Endothelial cell of umbilical vein (primary cell): ENCODE data around the gene ADD1. TPM values are rescaled to one million over a fixed set of nuclear protein-coding genes. Genes with fewer than 3 reads are reported as not detected.
A peak's percentile ranks its signal among the peaks of the same experiment; 100 is the strongest.

Experiments
- BruUV-seq: library from RNA; stranded (reverse); fragments of 400-500 nt; replicated peaks from 2 replicates; lab custom pipeline; 2021; lab: Mats Ljungman, UMichigan
- CTCF ChIA-PET: fragments of 300-600, 350-600 bp; sonication (Branson Sonifier 250); formaldehyde crosslinking; loops from one replicate; lab custom pipeline; 2021; ENCODE audit warnings: antibody characterized with exemption, inconsistent platforms; lab: Charles Lee
- POLR2A ChIA-PET: fragments of 300-600, 350-600 bp; sonication (Branson Sonifier 250); formaldehyde crosslinking; loops from one replicate; lab custom pipeline; 2021; ENCODE audit warnings: antibody characterized with exemption, inconsistent platforms; lab: Charles Lee
- DNase-seq: peaks from one replicate; pipeline ENCODE4 v3.0.0-alpha.2; 2011; ENCODE audit warnings: low read depth, low spot score
- FAIRE-seq: peaks from 2 replicates; lab custom pipeline; 2011; peaks lifted over from hg19 to GRCh38; lab: Jason Lieb, UNC
- H2AFZ ChIP-seq: 2 replicates; pipeline ENCODE4 v1.6.0; 2012; ENCODE audit warnings: low read depth, low read length, control low read depth, inconsistent platforms
- H3K27ac ChIP-seq: 2 replicates; pipeline ENCODE4 v1.5.1; 2011; ENCODE audit warnings: low read depth, mild to moderate bottlenecking, control low read depth, low read length, moderate library complexity; ENCODE audit not compliant: insufficient read depth
- H3K27me3 ChIP-seq, 2 experiments: 2 replicates each; pipeline versions ENCODE4 v1.6.0 to v1.6.1; 2011; ENCODE audit warnings: low read length in 2 of 2, mixed read lengths in 1 of 2; ENCODE audit not compliant: control insufficient read depth in 2 of 2, insufficient read depth in 2 of 2
- H3K36me3 ChIP-seq, 2 experiments: 2 replicates in 1 of 2; 3 replicates in 1 of 2; pipeline ENCODE4 v1.5.1; 2011; ENCODE audit warnings: low read length in 2 of 2, mild to moderate bottlenecking in 1 of 2, moderate library complexity in 1 of 2; ENCODE audit not compliant: control insufficient read depth in 2 of 2, insufficient read depth in 2 of 2; ENCODE audit errors: extremely low read depth in 1 of 2
- H3K4me1 ChIP-seq: 3 replicates; pipeline ENCODE4 v1.5.1; 2011; ENCODE audit warnings: mild to moderate bottlenecking, low read length; ENCODE audit not compliant: control insufficient read depth, insufficient read depth; ENCODE audit errors: extremely low read depth
- H3K4me2 ChIP-seq: 2 replicates; pipeline ENCODE4 v1.6.1; 2011; ENCODE audit warnings: low read length, control low read depth, mixed read lengths; ENCODE audit not compliant: insufficient read depth
- H3K4me3 ChIP-seq, 3 experiments: fragments of 200-600 bp in 1 of 3; sonication (generic), shearing (Covaris generic) in 1 of 3; replicated peaks in 1 of 3; 2 replicates each; pipeline ENCODE4 v1.5.1; 2011 to 2016; ENCODE audit warnings: control low read depth in 3 of 3, low read length in 3 of 3, mild to moderate bottlenecking in 2 of 3, inconsistent platforms in 1 of 3, low read depth in 1 of 3, moderate library complexity in 1 of 3; ENCODE audit not compliant: insufficient read depth in 1 of 3
- H3K79me2 ChIP-seq: 2 replicates; pipeline ENCODE4 v1.6.0; 2012; ENCODE audit warnings: low read length, inconsistent platforms; ENCODE audit not compliant: control insufficient read depth, insufficient read depth
- H3K9ac ChIP-seq: replicated peaks from 2 replicates; pipeline ENCODE3; 2011; ENCODE audit warnings: low read length, control low read depth; ENCODE audit not compliant: insufficient read depth; ENCODE audit errors: extremely low read depth
- H3K9me1 ChIP-seq: replicated peaks from 3 replicates; pipeline ENCODE4 v1.6.0; 2011; ENCODE audit warnings: mild to moderate bottlenecking, low read length; ENCODE audit not compliant: control insufficient read depth, insufficient read depth; ENCODE audit errors: extremely low read depth
- H3K9me3 ChIP-seq: replicated peaks from 2 replicates; pipeline ENCODE4 v1.5.1; 2012; ENCODE audit warnings: low read length, inconsistent platforms; ENCODE audit not compliant: control insufficient read depth, insufficient read depth
- H4K20me1 ChIP-seq: replicated peaks from 2 replicates; pipeline ENCODE3; 2011; ENCODE audit warnings: mild to moderate bottlenecking, low read length; ENCODE audit not compliant: control insufficient read depth, insufficient read depth; ENCODE audit errors: extremely low read depth
- CTCF ChIP-seq, 2 donors: IDR thresholded peaks; 1 replicate in 1 of 2; 2 replicates in 1 of 2; pipeline ENCODE4 v1.5.1; 2011; ENCODE audit warnings: low read length in 2 of 2, mild to moderate bottlenecking in 2 of 2, moderate library complexity in 2 of 2, control low read depth in 1 of 2, inconsistent platforms in 1 of 2, low read depth in 1 of 2; ENCODE audit not compliant: insufficient read depth in 1 of 2; ENCODE audit errors: extremely low read depth in 1 of 2
- EZH2 ChIP-seq: IDR thresholded peaks from 2 replicates; pipeline ENCODE4 v1.6.1; 2012; ENCODE audit warnings: borderline replicate concordance, low read depth, mild to moderate bottlenecking, moderate library complexity, low read length, inconsistent platforms; ENCODE audit not compliant: severe bottlenecking
- FOS ChIP-seq: IDR thresholded peaks from 2 replicates; pipeline ENCODE4 v1.6.1; 2011; ENCODE audit warnings: mild to moderate bottlenecking, low read length, moderate library complexity, borderline replicate concordance; ENCODE audit not compliant: insufficient read depth
- GATA2 ChIP-seq: IDR thresholded peaks from 2 replicates; pipeline ENCODE4 v1.7.0; 2011; ENCODE audit warnings: low read depth, mild to moderate bottlenecking, moderate library complexity, mixed read lengths, low read length; ENCODE audit not compliant: insufficient read length, insufficient read depth
- JUN ChIP-seq: IDR thresholded peaks from 2 replicates; pipeline ENCODE4 v1.6.1; 2011; ENCODE audit warnings: borderline replicate concordance, low read depth; ENCODE audit not compliant: insufficient read length, insufficient read depth
- MAX ChIP-seq: IDR thresholded peaks from 2 replicates; pipeline ENCODE4 v1.6.1; 2011; ENCODE audit not compliant: insufficient read depth, insufficient read length
- MYC ChIP-seq: IDR thresholded peaks from one replicate; pipeline ENCODE4 v1.6.1; 2011; ENCODE audit warnings: mild to moderate bottlenecking, low read depth, low read length
- POLR2A ChIP-seq: IDR thresholded peaks from 2 replicates; pipeline ENCODE4 v1.6.1; 2012; ENCODE audit warnings: low read depth, mild to moderate bottlenecking, control low read depth, low read length
- POLR2AphosphoS5 ChIP-seq: IDR thresholded peaks from 2 replicates; pipeline ENCODE4 v1.6.1; 2012; ENCODE audit warnings: low read depth, mild to moderate bottlenecking, control low read depth, low read length, moderate library complexity; ENCODE audit not compliant: insufficient read depth
- dilution Hi-C: fragments of 300-500 bp; cut with MboI; formaldehyde crosslinking; loops from one replicate; pipeline ENCODE4 v1.15.0; 2019; ENCODE audit warnings: low sequenced_read_pairs; ENCODE audit not compliant: extremely low pct_ligation_motif_present
- intact Hi-C: fragments of 100-400 bp; cut with micrococcal nuclease; formaldehyde crosslinking; loops from one replicate; pipeline ENCODE4 v1.10.0; 2022
- polyA plus RNA-seq, 4 experiments: library from polyadenylated mRNA; depleted of rRNA in 3 of 4; stranded (reverse) in 3 of 4; unstranded in 1 of 4; fragments of >200 nt; gene quantifications; 2 replicates each; pipeline versions ENCODE4 v1.2.1 to v1.2.3, GENCODE V29; 2011 to 2012; ENCODE audit warnings: missing spikeins in 1 of 4
- total RNA-seq: library from RNA; stranded (reverse); gene quantifications from 2 replicates; pipeline ENCODE4 v1.2.3, GENCODE V29; 2021

The ADD1 gene
- total and polyA plus RNA-seq, 2 donors (not counting 3 experiments of a cell fraction or from before 2014, with no cell fraction given): 219 to 305 TPM

GRCh38 chr4:2929469-2929868 lies 85.8 kb downstream of the ADD1 start:
- Histone ChIP-seq H3K9me3 (no peaks in the 10 kb centered on the region), H3K4me2 (no peak overlapping the region), H3K27ac (no peak overlapping the region), H3K36me3 (peaks cover 9 to 47% of the 10 kb centered on the region in 2 experiments), H3K9ac (no peak overlapping the region), H2AFZ (no peak overlapping the region), H4K20me1 (no peaks in the 10 kb centered on the region), H3K4me3 (no peak overlapping the region), H3K27me3 (no peaks in the 10 kb centered on the region), H3K4me1 (peaks cover 17% of the 10 kb centered on the region), H3K9me1 (no peaks in the 10 kb centered on the region), H3K79me2 (peaks cover 18% of the 10 kb centered on the region)
- dilution Hi-C loops (no loop called here), intact Hi-C loops (no loop called here)
- FAIRE-seq: no peak
- ChIA-PET CTCF (interaction anchor here (0.9 kb wide), 1 partner anchor 166 kb away, joined by 3 read pairs; no protein-coding TSS in a partner anchor), POLR2A (no interaction called here)
- BruUV-seq: TSS peak; percentile 64
- TF ChIP-seq FOS (no peak), POLR2AphosphoS5 (no peak), EZH2 (no peak), MYC (no peak), CTCF (IDR thresholded peaks at IDR 0.05; ENCODE audit: extremely low read depth in 1 of 2, insufficient read depth in 1 of 2, low read depth in 1 of 2, low read length in 2 of 2) (no peak), JUN (no peak), GATA2 (no peak), MAX (no peak), POLR2A (no peak)
- no peak for DNase-seq
